ENCODE results near the gene MSS51.

The MSS51 gene

GRCh38 chr10:73433538-73433867, at the start of gene MSS51:
Gene MSS51 (minus strand): TSS chr10:73433561. CDS start chr10:73428284, 5,277 bp downstream.
- no peak for DNase-seq

DNA sequence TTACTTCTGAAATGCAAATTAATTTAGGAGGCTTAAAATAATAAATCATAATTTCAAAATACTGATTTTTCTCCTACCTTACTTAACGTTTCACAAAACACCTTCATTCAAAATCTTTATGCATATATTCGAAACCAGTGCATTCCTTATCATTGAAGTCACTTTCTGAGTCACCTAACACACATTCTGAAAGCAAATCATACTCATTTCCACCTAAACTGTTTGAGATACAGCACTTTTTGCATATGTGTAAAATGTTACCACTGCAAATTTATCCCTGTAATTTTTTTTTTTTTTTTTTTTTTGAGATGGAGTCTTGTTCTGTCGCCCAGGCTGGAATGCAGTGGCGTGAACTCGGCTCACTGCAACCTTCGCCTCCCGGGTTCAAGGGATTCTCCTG, 46.8 kb upstream of the MSS51 start:
- DNase-seq = no peak

DNA sequence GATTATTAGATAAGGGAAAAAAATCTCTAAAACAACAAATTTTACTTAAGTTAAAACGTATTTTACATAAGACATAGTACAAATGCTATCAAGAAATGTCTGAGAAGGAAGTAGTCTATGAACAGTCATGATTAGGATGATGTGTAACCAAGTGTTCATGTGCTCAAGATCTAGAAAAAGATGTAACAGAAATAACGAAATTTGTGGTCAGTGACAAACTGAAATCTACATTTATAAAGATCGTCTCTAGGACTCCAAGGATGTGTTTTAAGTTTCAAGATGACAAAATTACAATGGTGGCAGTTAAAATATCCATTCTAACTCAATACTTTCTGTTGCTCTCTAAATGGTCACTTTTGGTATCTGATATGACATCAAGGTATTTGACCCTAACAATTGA, 45.3 kb upstream of the MSS51 start:
- DNase-seq = no peak

- DNase-seq = no peak
These were observed 37.9 kb upstream of the MSS51 start for GRCh38 chr10:73471226-73471625.

DNA sequence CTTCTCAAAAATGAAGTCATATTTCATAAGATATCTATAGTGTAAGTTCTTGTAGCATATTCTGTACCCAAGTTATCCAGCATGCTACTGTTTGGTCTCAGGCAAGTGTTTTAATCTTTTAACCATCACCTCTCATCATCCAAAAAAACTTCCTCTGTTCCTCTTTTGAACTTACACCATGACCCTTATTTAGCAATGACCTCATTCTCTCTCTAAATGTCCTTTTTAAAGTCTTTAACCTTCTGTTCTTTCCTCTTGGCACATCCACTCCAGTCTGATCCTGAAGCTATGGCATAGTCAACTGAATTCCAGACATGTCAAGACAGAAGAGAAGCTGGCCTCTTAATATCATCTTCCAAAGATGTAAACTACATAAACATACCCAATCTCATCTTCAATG, 36.2 kb upstream of the MSS51 start:
- no peak for DNase-seq

DNA sequence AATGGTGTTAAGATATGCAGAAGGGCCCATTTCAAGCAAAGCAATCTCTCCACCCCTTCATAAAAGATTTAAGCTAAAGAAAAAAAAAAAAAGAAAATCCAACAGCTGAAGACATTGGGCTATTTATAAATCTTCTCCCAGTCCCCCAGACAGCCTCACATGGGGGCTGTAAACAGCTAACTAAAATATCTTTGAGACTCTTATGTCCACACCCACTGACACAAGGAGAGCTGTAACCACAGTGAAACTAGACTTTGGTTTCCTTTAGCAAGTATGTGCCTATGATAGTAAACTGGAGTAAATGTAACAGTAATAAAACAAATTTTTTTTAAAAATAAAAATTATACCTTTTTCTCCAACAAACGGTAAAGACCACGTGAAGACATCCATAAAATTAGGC, 33.8 kb upstream of the MSS51 start:
- no peak for DNase-seq

- DNase-seq = no peak
These were observed 32.8 kb upstream of the MSS51 start for GRCh38 chr10:73465978-73466726.

DNA sequence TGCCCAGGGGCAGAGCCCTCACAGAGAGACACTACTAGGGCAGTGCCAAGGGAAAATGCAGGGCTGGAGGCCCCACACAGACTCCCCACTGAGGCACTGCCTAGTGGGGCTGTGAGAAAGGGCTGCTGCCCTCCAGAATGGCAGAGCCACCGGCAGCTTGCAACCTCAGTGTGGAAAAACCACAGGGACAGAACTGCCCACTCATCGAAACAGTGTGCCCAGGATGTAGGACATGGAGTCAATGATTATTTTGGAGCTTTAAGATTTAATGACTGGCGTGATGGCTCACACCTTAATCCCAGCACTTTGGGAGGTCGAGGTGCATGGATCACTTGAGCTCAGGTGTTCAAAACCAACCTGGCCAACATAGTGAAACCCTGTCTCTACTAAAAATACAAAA, 27.5 kb upstream of the MSS51 start:
- DNase-seq = no peak

- no peak for DNase-seq
These were observed 26.4 kb upstream of the MSS51 start for GRCh38 chr10:73459683-73460314.

- DNase-seq = no peak
These were observed 23.0 kb upstream of the MSS51 start for GRCh38 chr10:73456187-73456890.

DNA sequence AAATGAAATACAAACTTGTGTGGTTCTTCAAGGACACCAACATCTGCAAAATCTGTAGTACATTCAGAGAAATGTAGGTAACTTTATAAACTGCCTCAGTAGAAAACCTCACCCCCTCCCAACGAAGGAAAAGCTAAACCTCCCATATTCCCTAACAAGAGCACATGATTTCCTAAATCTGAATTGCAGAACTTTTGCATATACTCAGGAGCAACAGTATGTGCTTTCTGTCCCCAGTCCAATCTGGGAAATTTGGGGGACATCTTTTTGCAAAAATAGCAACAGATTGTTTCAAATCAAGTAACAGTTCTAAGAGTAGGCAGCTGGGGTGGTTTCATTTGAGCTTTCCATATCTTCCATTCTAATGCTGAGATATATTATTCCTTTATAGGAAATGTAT, 15.8 kb upstream of the MSS51 start:
- no peak for DNase-seq

DNA sequence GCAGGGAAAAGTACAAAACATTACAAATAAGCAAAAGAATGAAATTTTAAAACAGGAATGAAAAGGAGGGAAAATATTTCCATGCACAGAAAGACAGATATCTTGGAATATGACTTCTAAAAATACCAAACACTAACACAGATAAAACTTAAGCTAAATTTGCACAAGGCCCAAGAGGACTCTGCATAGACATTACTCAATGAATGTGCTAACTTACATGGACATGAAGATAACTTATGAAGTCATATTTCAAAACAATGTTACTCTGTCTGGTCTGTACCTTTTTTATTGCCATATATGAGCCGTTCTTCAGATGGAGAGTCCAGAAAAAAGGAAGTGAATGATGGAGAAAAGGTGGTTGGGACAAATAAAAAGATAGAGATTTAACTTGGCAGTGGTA, 15.0 kb upstream of the MSS51 start:
- no peak for DNase-seq

DNA sequence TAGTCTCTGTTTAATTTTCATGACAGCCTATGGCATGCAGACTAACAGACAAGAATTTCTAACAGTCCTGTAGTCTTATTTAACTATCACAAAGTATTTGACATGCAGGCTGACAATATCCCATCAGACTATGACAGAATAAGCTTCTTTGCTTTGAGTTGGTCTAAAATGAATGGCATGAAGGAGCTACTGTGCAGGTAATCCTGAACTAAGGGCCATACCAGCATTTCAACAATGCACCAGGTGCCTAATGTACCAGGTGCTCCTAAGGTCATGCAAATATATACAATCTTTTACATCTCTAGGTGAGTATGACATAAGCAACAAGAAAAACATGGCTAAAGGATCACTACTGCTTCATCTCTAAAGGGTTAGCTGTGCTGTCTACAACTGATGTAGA, 13.6 kb upstream of the MSS51 start:
- no peak for DNase-seq

DNA sequence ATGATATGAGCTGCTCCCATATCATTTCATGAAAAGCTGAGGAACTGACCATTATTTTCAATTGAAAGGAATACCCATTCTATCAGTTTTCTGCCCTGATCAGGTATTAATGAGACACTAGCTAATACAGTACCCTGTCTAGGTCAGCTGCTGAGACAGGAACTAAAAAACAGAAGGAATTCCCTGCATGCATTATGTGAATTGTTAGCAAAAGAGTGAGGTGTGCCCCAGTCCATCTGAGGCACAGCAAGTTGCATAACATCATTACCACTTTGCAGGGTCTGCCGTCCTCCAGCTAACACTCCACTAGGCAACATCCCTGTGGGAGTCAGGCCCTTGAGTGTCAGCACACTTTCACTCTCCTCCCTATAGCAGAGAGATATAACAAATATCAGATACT, 11.1 kb upstream of the MSS51 start:
- no peak for DNase-seq

GRCh38 chr10:73439605-73440312, 6.4 kb upstream of the MSS51 start:
- DNase-seq = no peak

DNA sequence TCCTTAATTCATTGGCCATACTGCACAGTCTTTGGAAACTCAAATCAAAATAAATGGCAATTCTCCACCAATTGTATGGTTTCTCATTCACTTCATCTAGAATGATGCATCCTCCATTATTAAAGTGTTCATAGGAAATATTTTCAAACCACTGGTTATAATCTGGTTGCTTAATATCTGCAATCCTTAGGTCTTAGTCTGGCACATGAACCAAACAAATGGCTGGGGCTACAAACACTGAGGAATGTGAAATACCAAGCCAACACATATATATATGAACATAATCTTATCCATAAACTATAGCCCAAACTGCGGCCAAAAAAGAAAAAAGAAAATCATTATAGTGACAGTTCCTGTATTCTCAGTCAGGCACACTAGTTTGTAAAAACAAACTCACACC, 5.7 kb upstream of the MSS51 start:
- DNase-seq = no peak

DNA sequence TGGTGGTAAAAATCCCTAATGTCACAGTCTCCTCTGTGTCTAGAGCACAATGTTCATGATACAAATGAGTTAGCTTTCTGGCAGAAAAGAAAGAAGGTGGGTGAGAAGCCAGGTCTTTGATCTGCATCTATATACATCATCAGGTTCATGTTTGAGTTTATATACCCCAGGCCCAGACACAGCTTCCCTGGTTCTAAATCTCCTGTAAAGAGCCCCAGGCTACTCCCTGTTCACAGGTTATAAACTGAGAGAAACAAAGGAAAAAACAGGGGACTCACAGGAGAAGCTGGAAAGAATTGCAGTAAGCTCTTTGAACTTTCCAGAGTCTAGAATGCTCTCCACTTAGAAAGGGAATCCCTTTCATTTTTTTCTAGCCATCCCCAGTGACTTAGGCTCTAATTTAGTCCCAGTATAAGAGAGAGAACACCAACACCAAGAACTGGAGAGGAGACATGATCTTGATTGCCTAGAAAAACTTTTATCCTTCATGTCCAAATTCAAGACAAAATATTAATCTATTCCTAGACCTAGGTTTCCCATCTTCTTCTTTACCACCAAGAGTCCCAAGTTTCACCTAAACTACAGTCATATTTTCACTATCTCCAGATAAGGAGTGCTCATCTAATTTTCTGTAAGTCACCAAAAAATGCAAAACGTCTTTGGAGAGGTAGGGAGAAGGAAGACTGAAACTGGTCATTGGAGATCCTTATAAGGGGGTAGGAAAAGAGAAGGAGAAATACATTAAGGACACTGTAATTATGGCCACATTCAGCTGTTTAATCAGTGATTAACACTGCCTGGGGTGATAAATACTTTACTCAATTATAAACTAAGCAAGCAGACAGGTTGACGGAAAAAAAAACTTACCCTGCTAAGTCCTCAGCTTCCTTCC, 469 bp downstream of the MSS51 start:
- DNase-seq = no peak

GRCh38 chr10:73426318-73426717, 7.0 kb downstream of the MSS51 start:
- DNase-seq = no peak

- no peak for DNase-seq
These were observed 8.9 kb downstream of the MSS51 start for GRCh38 chr10:73424478-73424877.

DNA sequence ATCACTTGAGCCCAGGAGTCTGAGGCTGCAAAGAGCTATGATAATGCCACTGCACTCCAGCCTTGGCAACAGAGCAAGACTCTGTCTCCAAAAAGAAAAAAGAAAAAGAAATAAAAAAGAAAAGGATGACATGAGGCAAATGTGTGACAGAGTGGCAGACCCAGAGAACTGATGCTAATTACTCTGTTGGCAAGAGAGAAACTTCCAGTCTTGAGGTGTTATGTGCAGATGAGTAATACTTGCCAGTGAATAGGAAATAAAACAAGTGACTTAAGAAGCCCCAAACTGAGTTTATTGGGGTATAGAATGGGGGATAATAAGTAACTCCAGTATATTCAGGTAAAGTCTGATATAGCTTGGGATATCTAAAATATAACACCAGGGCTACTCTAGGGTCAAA, 10.1 kb downstream of the MSS51 start:
- no peak for DNase-seq

- no peak for DNase-seq
These were observed 16.8 kb downstream of the MSS51 start for GRCh38 chr10:73416571-73416970.

DNA sequence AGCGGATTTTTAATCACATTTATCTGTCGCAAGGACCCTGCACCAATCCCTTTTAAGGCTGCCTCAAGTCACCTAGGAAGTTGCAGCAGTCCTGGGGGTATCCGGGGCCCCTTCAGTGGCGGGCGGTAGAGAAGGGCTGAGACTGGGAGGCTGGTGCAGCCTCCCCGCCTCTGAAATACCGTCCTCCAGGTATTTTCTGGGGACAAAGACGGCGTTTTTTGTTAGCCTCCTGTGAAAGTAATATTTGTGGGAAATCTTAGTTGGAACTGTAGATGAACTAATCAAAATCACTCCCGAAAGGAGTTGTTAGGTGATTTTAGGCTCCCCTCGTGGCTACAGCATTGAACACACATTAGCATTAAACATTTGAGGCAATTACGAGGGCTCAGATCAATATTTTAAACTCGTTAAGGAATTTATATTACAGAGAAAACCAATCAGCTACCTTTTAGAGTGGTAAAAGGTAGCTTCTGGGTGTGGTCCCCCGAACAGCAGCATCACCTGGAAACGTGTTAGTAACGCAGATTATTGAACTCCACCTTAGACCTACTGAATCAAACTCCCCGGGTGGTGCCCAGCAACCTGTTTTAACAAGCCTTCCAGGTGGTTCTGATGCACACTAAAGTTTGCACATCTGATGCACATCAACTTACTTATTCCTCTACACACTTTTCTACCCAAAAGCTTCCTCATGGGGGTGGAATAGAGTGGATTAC, 19.0 kb downstream of the MSS51 start:
- DNase-seq = no peak
